ENCODE measurements around the gene ELOVL1.

- TF ChIP-seq ZNF274 (CRISPR knock-in tag; IDR thresholded peaks at IDR 0.05) (no peak), ZFP91 (CRISPR knock-in tag; IDR thresholded peaks at IDR 0.05; ENCODE audit: borderline replicate concordance) (no peak), HDAC2 (CRISPR knock-in tag; IDR thresholded peaks at IDR 0.05) (no peak), RNF2 (conservative IDR thresholded peaks at IDR 0.05; ENCODE audit: low read depth) (no peak), ZNF709 (CRISPR knock-in tag; IDR thresholded peaks at IDR 0.05) (no peak), TBL1XR1 (IDR thresholded peaks at IDR 0.05; ENCODE audit: borderline replicate concordance, low read length, partially characterized antibody) (no peak), YY1 (IDR thresholded peaks at IDR 0.05; ENCODE audit: insufficient read depth, insufficient replicate concordance, low read depth, low read length) (no peak), TAF1 (CRISPR knock-in tag; IDR thresholded peaks at IDR 0.05) (no peak), ARNT (IDR thresholded peaks at IDR 0.05) (no peak), GABPB1 (CRISPR knock-in tag; IDR thresholded peaks at IDR 0.05) (no peak), NR2C2 (CRISPR knock-in tag; IDR thresholded peaks at IDR 0.05; ENCODE audit: borderline replicate concordance) (no peak), EZH2 (conservative IDR thresholded peaks at IDR 0.05; ENCODE audit: low read depth, low read length) (no peak), SIN3A (IDR thresholded peaks at IDR 0.05; ENCODE audit: borderline replicate concordance, low read depth, low read length) (no peak)
These were observed 15.5 kb downstream of the ELOVL1 start for GRCh38 chr1:43352351-43352705.
